GM19351 (cell line): ENCODE data around the gene B4GALT2.

Source experiments
- ATAC-seq: cut with Tn5 transposase; IDR thresholded peaks from one replicate; pipeline ENCODE4 v1.9.1; 2021; ENCODE audit warnings: mild to moderate bottlenecking, moderate library complexity; ENCODE audit not compliant: unreplicated experiment

The B4GALT2 gene

GRCh38 chr1:43969416-43969745 is 9.6 kb upstream of the B4GALT2 start:
- no peak for ATAC-seq

DNA sequence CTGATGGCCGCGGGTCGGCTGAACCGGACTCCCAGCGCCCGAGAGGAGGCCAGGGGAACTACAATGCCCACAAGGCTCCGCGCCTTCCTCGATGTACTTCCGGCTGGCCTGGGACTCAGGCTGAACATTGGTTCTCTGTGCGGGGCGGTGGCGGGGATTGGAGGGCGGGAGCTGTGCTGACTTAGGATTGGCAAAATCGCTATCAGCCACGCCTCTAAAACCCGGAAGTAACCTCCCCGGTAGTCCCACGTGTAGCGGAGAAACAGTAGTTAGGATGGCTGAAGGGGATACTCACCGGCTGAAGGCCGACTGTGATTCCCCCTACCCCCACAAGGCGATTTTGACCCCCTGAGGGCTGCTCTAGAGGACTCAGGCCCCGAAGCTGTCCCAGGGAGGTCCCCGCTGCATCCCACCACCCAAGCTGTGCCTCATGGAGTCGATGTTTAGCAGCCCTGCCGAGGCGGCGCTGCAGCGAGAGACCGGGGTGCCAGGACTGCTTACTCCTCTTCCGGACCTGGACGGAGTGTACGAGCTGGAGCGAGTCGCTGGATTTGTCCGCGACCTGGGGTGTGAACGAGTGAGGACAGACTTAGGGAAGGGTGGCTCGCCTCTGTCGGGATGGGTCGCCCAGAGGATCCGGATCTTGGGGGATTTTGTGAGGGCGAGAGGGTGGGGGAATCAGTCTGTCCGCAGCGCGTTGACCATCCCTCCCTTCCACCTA is 9.1 kb upstream of the B4GALT2 start, which contains the start of gene DPH2:
TSS of gene DPH2 (plus strand) at position 265 of the 721 bp plus-strand sequence. CDS start at position 431, 166 bp downstream.
- ATAC-seq, result peak; percentile 88

DNA sequence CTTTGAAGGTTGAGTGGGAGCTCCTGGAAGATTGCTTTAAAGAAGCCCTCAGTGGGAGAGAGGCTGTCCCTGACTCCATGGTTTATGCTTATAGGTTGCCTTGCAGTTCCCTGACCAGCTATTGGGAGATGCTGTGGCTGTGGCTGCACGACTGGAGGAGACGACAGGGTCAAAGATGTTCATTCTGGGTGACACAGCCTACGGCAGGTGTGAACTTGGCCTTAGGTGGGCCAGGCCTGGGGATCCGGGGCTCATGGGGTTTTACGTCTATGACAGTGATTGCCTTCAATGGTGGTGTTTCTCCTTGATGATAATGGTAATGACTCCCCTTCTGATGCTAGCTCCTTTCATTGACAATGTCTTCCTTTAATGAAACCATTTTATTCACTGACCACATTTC is 8.5 kb upstream of the B4GALT2 start:
- no peak for ATAC-seq

DNA sequence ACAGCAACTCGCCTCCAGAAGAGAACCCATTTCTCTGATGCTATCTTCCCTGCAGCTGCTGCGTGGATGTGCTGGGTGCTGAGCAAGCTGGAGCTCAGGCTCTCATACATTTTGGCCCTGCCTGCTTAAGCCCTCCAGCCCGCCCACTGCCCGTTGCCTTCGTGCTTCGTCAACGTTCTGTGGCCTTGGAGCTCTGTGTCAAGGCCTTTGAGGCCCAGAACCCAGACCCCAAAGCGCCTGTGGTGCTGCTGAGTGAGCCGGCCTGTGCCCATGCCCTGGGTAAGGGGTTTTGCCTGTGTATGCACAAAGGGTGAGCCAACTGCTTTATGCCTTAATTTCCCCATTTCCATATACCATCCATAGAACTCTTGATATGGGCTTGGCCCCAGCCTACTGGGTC is 8.1 kb upstream of the B4GALT2 start:
- ATAC-seq, result no peak

DNA sequence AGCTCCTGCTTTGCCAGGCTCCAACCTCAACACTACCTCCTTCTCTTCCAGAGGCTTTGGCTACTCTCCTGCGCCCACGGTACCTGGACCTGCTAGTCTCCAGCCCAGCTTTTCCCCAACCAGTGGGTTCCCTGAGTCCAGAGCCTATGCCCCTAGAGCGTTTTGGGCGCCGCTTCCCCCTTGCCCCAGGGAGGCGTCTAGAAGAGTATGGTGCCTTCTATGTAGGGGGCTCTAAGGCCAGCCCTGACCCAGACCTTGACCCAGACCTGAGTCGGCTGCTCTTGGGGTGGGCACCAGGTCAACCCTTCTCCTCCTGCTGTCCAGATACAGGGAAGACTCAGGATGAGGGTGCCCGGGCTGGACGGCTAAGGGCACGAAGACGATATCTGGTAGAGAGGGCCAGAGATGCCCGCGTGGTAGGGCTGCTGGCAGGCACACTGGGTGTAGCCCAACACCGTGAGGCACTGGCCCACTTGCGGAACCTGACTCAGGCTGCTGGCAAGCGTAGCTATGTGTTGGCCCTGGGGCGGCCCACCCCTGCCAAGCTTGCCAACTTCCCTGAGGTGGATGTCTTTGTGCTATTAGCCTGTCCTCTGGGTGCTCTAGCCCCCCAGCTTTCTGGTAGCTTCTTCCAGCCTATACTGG is 7.6 kb upstream of the B4GALT2 start:
- ATAC-seq, result no peak

DNA sequence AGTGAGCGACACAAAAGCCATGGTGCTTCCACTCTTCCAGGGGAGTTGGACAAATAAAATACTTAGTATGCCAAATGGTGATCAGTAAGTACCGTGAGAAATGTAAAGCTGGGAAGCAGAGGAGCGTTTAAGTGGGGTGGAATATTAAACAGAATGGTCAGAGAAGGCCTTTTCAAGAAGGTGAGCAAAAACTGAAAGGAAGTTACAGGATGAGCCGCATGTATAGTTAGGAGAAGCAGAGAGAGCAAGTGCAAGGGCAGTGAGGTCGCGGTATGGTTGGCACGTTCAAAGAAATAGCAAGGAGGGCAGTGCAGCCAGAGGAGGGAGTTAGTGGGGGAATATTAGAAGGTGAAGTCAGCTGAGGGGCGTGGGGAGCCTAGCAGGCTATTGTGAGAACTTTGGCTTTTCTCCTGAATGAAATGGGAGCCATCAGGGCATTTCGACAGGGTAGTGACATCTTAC is 5.0 kb upstream of the B4GALT2 start:
- ATAC-seq, result no peak

GRCh38 chr1:43974443-43975248 is 4.4 kb upstream of the B4GALT2 start, which contains the start of gene ATP6V0B:
TSS of gene ATP6V0B (plus strand) at chr1:43974960. CDS start at chr1:43975041, 81 bp downstream.
- ATAC-seq, result peak; percentile 61

- ATAC-seq, result no peak
These were observed 3.6 kb upstream of the B4GALT2 start for GRCh38 chr1:43975249-43975961.

- no peak for ATAC-seq
These were observed 3.0 kb upstream of the B4GALT2 start for GRCh38 chr1:43976045-43976444.

GRCh38 chr1:43976890-43977289 is 2.1 kb upstream of the B4GALT2 start:
- no peak for ATAC-seq

DNA sequence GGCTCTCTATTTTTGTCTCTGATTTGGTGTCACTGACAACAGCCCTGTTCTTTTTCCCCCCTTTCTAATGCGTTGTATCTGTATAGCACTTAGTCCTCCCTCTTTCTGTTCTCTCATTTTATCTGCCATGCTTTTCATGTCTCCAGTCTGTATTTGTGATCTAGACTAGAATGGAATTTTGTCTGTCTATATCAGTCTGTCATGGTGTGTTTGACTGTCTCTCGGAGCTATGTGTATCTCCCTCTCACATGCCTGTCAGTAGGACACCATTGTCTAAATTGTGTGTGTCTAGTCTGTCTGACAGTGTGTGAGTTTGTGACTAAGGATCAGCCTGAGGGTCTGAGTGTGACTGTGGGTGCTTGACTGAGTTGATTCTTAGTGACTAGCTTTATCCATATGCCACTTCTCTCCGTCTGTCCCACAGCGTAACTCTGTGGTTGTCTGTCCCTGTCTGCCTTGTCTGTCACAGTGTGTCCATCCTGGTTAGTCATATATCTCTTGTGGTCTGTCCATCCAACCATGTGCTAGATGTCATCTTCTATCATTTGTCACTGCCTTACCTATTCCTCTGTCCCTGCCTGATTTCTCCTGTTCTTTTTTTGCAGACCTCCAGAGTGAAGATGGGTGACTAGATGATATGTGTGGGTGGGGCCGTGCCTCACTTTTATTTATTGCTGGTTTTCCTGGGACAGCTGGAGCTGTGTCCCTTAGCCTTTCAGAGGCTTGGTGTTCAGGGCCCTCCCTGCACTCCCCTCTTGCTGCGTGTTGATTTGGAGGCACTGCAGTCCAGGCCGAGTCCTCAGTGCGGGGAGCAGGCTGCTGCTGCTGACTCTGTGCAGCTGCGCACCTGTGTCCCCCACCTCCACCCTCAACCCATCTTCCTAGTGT is 1.4 kb upstream of the B4GALT2 start:
- no peak for ATAC-seq

- ATAC-seq, result no peak
These were observed 803 bp upstream of the B4GALT2 start for GRCh38 chr1:43978264-43978550.

DNA sequence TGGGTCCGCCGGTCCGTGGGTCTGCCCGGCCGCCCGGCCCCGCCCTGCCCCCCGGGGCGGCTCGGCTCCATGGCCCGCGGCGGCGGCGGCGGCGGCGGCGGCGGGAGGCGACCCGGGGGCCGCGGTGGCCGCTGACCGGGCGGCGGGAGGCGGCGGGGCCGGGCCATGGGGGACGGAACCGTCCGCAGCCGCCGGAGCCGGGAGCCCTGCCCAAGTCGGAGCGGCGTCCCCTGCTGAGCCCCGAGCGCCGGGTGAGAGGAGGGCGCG is 184 bp downstream of the B4GALT2 start:
- ATAC-seq, result no peak

DNA sequence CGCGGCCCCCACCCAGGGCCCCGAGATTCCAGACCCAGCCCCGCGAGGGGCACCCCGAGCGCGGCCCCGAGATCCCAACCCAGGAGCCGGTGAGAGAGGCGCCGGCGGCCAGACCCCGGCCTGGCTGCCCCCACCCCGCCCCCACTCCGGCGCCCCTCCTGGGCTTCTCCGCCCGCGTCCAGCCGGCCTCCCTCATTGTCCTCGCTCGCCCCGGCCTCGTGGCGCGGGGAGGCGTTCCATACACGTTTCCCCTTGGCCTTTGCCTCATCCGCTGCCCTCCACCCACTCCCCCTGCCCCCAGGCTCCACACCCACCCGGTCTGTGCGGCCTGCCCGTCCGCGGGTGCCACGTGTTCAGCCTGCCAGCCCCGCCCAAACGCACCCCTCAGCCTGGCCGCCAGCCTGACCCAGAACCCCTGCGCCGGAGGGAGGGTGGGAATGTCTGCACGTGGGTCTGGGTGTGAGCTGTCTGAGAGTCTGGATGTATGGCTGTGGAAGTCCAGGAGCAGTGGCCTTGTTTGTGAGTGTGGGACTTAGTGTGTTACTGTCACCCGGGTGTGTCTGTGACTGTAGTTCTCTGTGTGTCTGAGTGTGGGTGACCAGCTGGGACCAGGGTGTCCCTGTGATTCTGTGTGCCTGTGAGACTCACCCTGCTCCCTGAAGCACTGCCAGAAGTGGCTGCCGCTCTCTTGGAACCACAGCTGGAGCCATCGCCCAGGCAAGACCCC is 681 bp downstream of the B4GALT2 start:
- no peak for ATAC-seq

- no peak for ATAC-seq
These were observed 1.5 kb downstream of the B4GALT2 start for GRCh38 chr1:43980255-43981134.

GRCh38 chr1:43981135-43981491 is 2.1 kb downstream of the B4GALT2 start:
- ATAC-seq, result no peak

- ATAC-seq, result no peak
These were observed 2.6 kb downstream of the B4GALT2 start for GRCh38 chr1:43981636-43982035.

DNA sequence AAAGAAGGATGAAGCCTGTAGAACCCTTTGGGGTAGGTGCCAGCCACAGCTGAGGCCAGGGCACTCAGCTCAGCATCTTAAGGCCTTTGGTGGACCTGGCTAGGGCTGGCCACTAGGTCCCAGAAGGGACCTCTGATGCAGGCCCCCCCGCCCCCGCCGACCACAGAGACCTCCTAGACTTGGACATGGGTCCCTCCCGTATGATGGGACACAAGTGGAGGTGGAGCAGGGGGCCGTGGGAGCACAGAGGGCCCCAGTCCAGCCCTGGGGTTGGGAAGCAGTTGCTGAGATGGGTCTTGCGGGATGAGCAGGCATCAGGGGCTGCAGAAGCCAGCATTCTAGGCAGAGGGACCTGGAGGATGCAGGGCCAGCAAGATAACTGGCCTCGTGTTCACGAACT is 3.2 kb downstream of the B4GALT2 start:
- ATAC-seq, result no peak

DNA sequence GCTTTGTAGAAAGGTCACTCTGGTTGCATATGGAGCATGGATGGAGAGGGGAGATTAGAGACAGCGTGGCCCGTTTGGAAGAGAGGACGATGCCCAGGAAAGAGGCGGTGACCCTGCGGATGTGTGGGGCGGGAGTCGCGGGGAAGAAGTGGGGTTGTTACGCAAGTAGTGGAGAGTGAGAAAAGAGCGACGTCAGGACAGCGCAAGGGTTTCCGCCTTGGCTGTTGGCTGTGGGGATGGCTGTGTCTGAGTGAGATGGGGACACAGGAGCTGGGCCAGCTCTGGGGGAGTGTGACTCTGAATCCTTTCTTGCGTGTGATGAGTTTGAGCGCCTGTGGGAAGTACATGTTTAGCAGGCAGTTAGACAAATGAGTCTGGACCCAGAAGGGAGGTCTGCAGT is 3.8 kb downstream of the B4GALT2 start:
- ATAC-seq, result no peak
